Measurements from ENCODE around the gene OR14I1.

Gene OR14I1

GRCh38 chr1:248702714-248703113, at the start of gene OR14I1:
Gene OR14I1 (minus strand): TSS chr1:248702766.
- no peak for DNase-seq

- DNase-seq: no peak
Measured at GRCh38 chr1:248751635-248752034, 49.1 kb upstream of the OR14I1 start.

GRCh38 chr1:248751142-248751541, 48.6 kb upstream of the OR14I1 start:
- DNase-seq: no peak

GRCh38 chr1:248750496-248750895, 47.9 kb upstream of the OR14I1 start:
- no peak for DNase-seq

GRCh38 chr1:248748211-248748610, 45.6 kb upstream of the OR14I1 start:
- no peak for DNase-seq

GRCh38 chr1:248740876-248741275, 38.3 kb upstream of the OR14I1 start:
- DNase-seq: no peak

GRCh38 chr1:248739572-248740205, 37.1 kb upstream of the OR14I1 start:
- no peak for DNase-seq

- DNase-seq: no peak
Measured at GRCh38 chr1:248737457-248737856, 34.9 kb upstream of the OR14I1 start.

- DNase-seq: no peak
Measured at GRCh38 chr1:248736977-248737376, 34.4 kb upstream of the OR14I1 start.

- no peak for DNase-seq
Measured at GRCh38 chr1:248733566-248733965, 31.0 kb upstream of the OR14I1 start.

- peak; percentile 68 for DNase-seq
Measured at GRCh38 chr1:248730507-248731335, 28.2 kb upstream of the OR14I1 start.

- no peak for DNase-seq
Measured at GRCh38 chr1:248714248-248714647, 11.7 kb upstream of the OR14I1 start.

GRCh38 chr1:248710305-248710900, 7.8 kb upstream of the OR14I1 start:
- no peak for DNase-seq

- no peak for DNase-seq
Measured at GRCh38 chr1:248704606-248705005, 2.0 kb upstream of the OR14I1 start.

- no peak for DNase-seq
Measured at GRCh38 chr1:248703674-248704073, 1.1 kb upstream of the OR14I1 start.

GRCh38 chr1:248699099-248699498, 3.5 kb downstream of the OR14I1 start:
- no peak for DNase-seq

- DNase-seq: no peak
Measured at GRCh38 chr1:248697907-248698306, 4.7 kb downstream of the OR14I1 start.

- no peak for DNase-seq
Measured at GRCh38 chr1:248696774-248697173, 5.8 kb downstream of the OR14I1 start.

- DNase-seq: no peak
Measured at GRCh38 chr1:248696261-248696660, 6.3 kb downstream of the OR14I1 start.

- peak; percentile 43 for DNase-seq
Measured at GRCh38 chr1:248695451-248696132, 7.0 kb downstream of the OR14I1 start.

GRCh38 chr1:248691567-248692155, 10.9 kb downstream of the OR14I1 start:
- DNase-seq: no peak

- DNase-seq: no peak
Measured at GRCh38 chr1:248688527-248689298, 13.9 kb downstream of the OR14I1 start.
